Measurements from ENCODE around the gene WDR5B.

WDR5B gene

GRCh38 chr3:122409446-122409845 is 6.4 kb downstream of the WDR5B start:
- no peak for DNase-seq (ENCODE audit: low read depth)

GRCh38 chr3:122407946-122408345 is 7.9 kb downstream of the WDR5B start:
- no peak for DNase-seq (ENCODE audit: low read depth)

- no peak for DNase-seq (ENCODE audit: low read depth)
These were observed 9.7 kb downstream of the WDR5B start for GRCh38 chr3:122406198-122406597.

GRCh38 chr3:122405015-122405414 is 10.8 kb downstream of the WDR5B start:
- DNase-seq (ENCODE audit: low read depth) = no peak

GRCh38 chr3:122403489-122403888 is 12.4 kb downstream of the WDR5B start:
- no peak for DNase-seq (ENCODE audit: low read depth)

- DNase-seq (ENCODE audit: low read depth) = no peak
These were observed 16.9 kb downstream of the WDR5B start for GRCh38 chr3:122398920-122399319.

GRCh38 chr3:122397201-122397600 is 18.7 kb downstream of the WDR5B start:
- DNase-seq (ENCODE audit: low read depth) = no peak

- DNase-seq (ENCODE audit: low read depth) = no peak
These were observed 19.4 kb downstream of the WDR5B start for GRCh38 chr3:122396511-122396910.

GRCh38 chr3:122395582-122395981 is 20.3 kb downstream of the WDR5B start:
- no peak for DNase-seq (ENCODE audit: low read depth)

- DNase-seq (ENCODE audit: low read depth) = no peak
These were observed 21.7 kb downstream of the WDR5B start for GRCh38 chr3:122394173-122394572.

- peak; percentile 40 for DNase-seq (ENCODE audit: low read depth)
These were observed 22.7 kb downstream of the WDR5B start for GRCh38 chr3:122392868-122393844.

- DNase-seq (ENCODE audit: low read depth) = no peak
These were observed 24.0 kb downstream of the WDR5B start for GRCh38 chr3:122391681-122392446.

GRCh38 chr3:122390665-122391064 is 25.2 kb downstream of the WDR5B start:
- no peak for DNase-seq (ENCODE audit: low read depth)

- no peak for DNase-seq (ENCODE audit: low read depth)
These were observed 26.0 kb downstream of the WDR5B start for GRCh38 chr3:122389892-122390291.

GRCh38 chr3:122389197-122389596 is 26.7 kb downstream of the WDR5B start:
- no peak for DNase-seq (ENCODE audit: low read depth)

GRCh38 chr3:122387709-122388108 is 28.2 kb downstream of the WDR5B start:
- no peak for DNase-seq (ENCODE audit: low read depth)

- DNase-seq (ENCODE audit: low read depth) = peak; percentile 72
These were observed 31.8 kb downstream of the WDR5B start, which contains the start of gene FAM162A for GRCh38 chr3:122383771-122384697. TSS of gene FAM162A (plus strand) at chr3:122384182. CDS start at chr3:122384266, 84 bp downstream.

- DNase-seq (ENCODE audit: low read depth) = peak; percentile 55
These were observed 32.8 kb downstream of the WDR5B start, which contains the start of gene MIX23 for GRCh38 chr3:122382888-122383666. TSS of gene MIX23 (minus strand) at chr3:122383231. CDS start at chr3:122383224, 7 bp downstream.

- no peak for DNase-seq (ENCODE audit: low read depth)
These were observed 37.9 kb downstream of the WDR5B start for GRCh38 chr3:122377975-122378374.

GRCh38 chr3:122374034-122374433 is 41.8 kb downstream of the WDR5B start:
- DNase-seq (ENCODE audit: low read depth) = no peak

GRCh38 chr3:122366379-122366749 is 49.5 kb downstream of the WDR5B start:
- no peak for DNase-seq (ENCODE audit: low read depth)
